HG03045 (cell line): ENCODE measurements around the gene CNTNAP1.

Experiments used
- ATAC-seq: cut with Tn5 transposase; IDR thresholded peaks from one replicate; pipeline ENCODE4 v1.9.1; 2021; ENCODE audit warnings: mild to moderate bottlenecking, moderate library complexity; ENCODE audit not compliant: unreplicated experiment

The CNTNAP1 gene

DNA sequence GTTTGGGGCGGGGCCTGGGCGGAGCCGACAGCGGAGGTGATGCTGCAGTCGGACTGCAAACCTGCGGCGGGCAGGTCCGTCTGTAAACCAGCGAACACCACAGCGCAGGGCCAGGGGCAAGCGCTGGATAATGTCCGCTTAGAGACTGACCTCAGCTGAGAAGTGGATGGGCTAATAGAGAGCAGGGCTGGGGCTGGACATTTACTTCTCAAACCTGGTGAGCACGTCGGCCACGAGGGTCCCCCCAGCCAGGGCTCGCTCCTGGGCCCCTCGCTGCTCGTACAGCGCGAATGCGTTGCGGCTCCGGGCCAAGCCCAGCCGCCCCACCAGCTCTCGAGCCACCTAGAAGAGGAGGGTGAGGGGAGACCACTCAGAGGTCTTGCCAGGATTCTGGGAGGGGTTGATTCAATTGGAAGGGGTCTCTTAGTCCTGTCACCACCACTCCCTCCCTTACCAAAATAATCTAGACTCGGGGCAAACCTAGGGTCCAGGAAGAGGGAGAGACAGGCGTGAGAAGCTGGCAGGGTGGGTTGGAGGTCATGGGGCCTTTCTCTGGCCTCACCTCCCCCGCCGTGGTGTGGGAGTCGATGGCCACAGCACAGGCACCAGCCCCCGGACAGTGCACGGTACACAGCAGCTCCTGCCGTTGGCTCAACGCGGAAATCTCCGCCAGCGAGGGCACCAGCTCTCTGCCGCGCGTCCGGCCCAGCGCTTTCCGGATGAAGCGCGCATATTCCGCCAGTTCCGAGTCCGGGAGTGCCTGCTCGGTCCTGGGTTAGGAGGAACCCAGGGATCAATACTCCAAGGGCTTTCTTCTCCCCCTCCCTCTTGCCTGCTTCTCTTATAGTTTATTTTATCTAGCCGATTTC is 11.3 kb upstream of the CNTNAP1 start:
- ATAC-seq: no peak

DNA sequence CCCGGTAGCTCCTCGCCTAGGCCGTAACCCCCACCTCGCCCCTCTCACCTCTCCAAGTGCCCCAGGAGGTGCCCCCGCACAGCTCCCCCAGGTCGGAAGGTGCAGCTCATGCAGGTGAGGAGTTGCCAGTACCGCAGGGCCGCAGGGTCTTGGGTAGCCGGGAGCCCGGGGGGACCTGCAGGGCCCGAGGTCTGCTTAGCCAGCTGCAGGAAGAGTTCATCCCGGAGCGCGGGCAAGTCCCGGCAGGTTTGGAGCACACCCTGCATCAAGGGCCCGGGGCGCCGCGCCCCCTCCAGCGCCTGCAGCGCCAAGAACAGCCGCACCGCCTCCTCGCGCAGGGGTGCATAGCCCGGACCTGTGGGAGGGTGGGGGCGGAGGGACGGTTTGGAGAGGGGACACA is 10.3 kb upstream of the CNTNAP1 start:
- ATAC-seq: no peak

- no peak for ATAC-seq
Observed at GRCh38 chr17:42673266-42673884, 9.0 kb upstream of the CNTNAP1 start.

- ATAC-seq: no peak
Observed at GRCh38 chr17:42673885-42674754, 8.2 kb upstream of the CNTNAP1 start.

- no peak for ATAC-seq
Observed at GRCh38 chr17:42674755-42675347, 7.5 kb upstream of the CNTNAP1 start.

DNA sequence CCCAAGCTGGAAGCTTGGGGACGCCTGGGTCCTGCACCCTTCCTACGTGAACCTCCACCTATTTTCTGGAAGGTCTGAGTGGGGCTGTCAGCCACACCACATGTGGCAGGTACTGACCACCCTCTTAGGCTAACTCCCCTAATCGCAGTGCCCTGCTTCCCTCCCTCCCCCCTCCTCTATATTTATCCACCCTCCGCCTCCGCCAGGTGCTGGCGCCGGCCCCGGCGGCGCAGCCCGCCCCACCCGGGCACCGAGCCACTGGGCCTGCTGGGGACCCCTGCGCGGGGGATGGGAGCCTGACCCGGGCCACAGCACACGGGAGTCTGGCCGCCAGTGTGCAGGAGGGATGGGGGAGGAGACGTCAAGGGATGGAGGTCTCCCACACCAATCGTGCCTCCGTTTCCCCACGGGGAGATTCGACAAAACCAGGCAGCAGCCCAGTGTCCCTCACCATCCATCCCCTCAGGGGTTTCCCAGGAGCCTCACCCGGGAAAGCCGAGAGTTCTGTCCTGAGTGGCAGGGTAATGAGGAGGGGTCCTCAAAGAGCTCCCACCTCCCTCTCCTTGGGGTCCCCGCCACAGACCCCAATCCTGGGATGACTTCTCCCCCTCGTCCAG is 6.9 kb upstream of the CNTNAP1 start:
- ATAC-seq: no peak

GRCh38 chr17:42675965-42676423 is 6.3 kb upstream of the CNTNAP1 start:
- ATAC-seq: no peak

DNA sequence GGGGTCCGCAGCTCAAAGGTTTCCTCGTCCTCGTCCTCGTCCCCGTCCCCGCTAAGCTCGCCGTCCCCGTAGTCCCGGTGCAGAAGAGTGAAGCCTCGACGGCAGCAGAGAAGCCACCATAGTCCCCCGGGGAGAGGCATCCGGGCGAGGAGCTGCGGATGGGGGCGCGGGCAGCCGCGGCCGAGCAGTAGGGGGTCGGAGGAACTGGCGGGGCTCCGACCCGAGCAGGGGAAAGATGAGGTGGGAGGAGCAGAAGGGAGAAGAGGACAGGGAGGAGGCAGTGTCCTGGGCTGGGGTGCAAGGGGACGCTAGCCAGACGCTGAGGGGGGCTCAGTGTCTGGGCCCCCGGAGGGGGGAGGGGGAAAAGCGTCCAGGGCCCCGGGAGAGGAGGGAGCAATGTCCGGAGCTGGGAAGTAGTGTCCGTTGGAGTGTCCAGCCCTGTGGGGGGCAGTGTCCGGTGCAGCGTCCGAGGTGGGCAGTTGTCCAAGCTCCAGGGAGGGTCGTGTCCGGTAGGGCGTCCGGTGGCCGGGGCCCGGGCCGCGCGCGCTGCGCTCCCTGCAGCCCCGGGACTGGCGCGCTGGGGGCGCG is 5.8 kb upstream of the CNTNAP1 start, which contains the start of gene PLEKHH3:
TSS of gene PLEKHH3 (minus strand) at position 571 of the 588 bp plus-strand sequence. CDS start at position 140, 431 bp downstream.
- no peak for ATAC-seq

- ATAC-seq: peak; percentile 61
Observed at GRCh38 chr17:42677012-42677857, 5.1 kb upstream of the CNTNAP1 start.

DNA sequence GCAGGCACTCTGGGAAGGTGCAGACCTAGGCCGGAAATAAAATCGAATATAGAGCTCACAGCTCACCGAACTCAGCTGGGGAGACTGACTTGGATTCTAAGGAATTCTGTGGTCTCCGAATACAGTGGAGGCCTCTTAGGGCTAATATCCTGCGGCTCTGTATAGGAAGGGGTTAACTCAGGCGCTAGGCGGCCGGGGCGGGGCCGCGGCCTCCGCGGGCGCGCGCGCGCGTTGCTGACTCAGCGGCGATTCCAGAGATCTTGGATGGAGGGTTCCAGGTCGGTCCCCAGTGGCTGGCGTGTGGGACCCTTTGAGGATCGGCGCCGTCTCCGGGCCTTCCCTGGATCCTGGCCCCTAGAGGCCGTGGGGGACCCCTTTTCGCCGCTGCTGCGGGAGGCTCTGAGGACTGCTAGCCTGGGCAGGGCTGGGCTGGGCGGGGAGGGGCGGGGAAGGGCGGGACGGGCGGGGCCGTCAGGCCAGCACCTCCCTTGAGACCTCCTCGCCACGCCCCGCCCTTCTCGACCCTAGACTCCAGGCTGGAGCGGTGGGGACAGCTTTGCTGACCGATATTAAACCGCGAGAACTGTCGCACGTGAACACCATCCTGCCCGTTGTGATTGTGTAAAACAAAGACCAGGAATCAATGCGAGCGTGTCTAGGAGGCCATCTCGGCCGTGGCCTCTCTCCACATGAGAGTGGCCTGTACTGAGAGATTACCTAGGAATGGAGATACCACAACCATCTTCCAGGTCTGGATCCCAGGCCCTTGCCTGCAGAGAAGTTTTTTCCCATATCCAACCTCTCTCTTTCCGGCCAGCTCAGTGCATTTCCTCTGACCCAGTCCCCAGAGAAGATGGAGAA is 4.2 kb upstream of the CNTNAP1 start:
- no peak for ATAC-seq

GRCh38 chr17:42678951-42679491 is 3.3 kb upstream of the CNTNAP1 start:
- ATAC-seq: no peak

DNA sequence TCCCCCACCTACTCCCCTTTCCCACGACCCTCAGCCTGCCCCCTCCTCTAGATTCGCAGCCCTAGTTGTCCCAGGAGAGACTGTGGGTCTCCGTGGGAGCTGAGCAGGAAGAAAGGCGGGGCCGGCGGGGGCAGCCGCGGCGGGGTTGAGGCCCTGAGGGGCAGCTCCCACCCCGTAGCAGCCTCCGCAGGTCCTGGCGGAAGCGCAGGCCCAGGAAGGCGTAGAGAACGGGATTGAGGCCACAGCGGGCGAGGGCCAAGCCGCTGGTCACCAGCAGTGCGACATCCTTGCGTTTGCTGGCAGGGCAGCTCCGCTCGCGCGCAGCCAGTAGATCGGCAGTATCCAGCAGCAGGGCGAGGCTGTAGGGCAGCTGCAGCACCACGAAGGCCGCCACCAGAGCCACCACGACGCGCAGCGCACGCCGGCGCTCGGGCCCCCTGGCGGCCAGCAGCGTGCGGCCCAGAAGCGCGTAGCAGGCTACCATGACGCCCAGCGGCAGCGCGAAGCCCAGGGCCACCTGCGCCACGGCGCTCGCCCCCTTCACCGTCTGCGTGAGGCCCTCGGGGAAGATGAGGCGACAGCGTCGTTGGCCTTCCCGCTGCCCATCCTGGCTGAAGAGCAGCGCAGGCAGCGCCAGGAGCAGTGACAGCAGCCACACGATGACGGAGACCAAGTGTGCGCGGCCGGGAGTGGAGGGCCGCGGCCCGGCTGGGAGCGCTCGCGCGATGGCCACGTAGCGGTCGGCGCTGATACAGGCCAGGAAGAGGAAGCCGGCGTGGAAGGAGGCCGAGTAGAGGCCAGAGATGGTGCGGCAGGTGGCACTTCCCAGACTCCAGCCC is 2.6 kb upstream of the CNTNAP1 start:
- no peak for ATAC-seq

GRCh38 chr17:42680331-42680808 is 2.0 kb upstream of the CNTNAP1 start:
- ATAC-seq: no peak

DNA sequence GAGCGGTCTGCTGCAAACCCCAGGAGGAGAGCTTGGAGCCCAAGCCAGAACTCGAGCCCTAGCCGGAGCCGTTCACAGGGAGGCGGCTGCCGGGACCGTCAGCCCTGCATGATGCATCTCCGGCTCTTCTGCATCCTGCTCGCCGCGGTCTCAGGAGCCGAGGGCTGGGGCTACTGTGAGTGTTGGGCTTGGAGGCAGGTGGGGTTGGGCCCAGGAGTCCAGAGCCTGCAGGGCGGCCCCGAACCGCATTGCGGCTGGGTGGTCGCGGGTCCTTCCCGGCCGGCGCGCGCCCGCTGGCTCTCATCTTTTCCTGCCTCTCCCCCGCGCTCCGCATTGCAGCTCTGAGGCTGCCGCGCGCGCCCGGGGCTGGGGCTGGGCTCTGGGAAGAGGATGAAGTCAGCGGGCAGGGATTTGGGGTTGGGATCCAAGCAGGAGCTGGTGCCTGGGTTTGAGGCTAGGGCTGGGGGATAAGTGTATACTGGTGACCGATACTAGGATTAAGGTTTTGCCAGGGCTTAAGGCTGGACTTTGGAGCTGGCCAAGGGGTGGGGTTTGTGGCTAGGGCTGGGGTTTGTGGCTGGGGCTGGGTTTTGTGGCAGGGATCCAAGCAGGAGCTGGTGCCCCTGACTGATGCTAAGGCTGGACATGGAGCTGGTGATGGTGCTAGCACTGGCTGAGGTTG is 532 bp downstream of the CNTNAP1 start:
- no peak for ATAC-seq

- ATAC-seq: no peak
Observed at GRCh38 chr17:42683407-42684034, 1.2 kb downstream of the CNTNAP1 start.
